HEK293T (cell line): ENCODE measurements around the gene SMPD3.

Experiments
- ELF4 ChIP-seq: fragments of 450-650 bp; IDR thresholded peaks from 2 replicates; pipeline ENCODE4 v1.6.1; 2017; ENCODE audit warnings: antibody characterized with exemption
- FOXK2 ChIP-seq: fragments of 450-650 bp; IDR thresholded peaks from 2 replicates; pipeline ENCODE4 v1.6.1; 2016; ENCODE audit warnings: mild to moderate bottlenecking
- FOXM1 ChIP-seq: fragments of 450-650 bp; IDR thresholded peaks from 2 replicates; pipeline ENCODE4 v1.6.1; 2017; ENCODE audit warnings: mild to moderate bottlenecking, borderline replicate concordance
- L3MBTL2 ChIP-seq: fragments of 450-650 bp; conservative IDR thresholded peaks from 2 replicates; pipeline ENCODE4 v1.6.1; 2016; ENCODE audit warnings: mild to moderate bottlenecking
- NFRKB ChIP-seq: fragments of 450-650 bp; IDR thresholded peaks from 2 replicates; pipeline ENCODE4 v1.6.1; 2016; ENCODE audit warnings: mild to moderate bottlenecking, moderate library complexity
- SP1 ChIP-seq: fragments of 450-650 bp; IDR thresholded peaks from 2 replicates; pipeline ENCODE4 v1.6.1; 2017
- SUZ12 ChIP-seq: fragments of 450-650 bp; IDR thresholded peaks from 2 replicates; pipeline ENCODE4 v1.6.1; 2016; ENCODE audit warnings: mild to moderate bottlenecking
- TARDBP ChIP-seq: fragments of 450-650 bp; IDR thresholded peaks from 2 replicates; pipeline ENCODE4 v1.6.1; 2016

DNA sequence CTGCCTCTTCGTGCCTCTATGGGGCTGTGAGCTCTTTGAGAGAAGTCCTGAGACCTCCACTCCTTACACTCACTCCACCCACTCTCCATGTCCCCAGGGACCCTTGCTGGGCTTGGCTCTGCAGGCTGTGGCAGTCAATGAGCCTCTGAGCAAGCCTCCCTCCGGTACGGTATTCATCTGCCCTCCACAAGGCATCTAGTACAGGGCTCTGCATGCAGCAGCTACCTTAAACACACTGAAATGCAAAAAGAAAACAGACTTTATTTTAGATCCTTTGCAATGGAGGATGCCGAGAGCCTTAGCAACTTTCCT, 38.9 kb upstream of the SMPD3 start:
- no peak for TF ChIP-seq FOXK2
- TF ChIP-seq TARDBP = no peak
- TF ChIP-seq ELF4 = no peak
- no peak for TF ChIP-seq L3MBTL2
- no peak for TF ChIP-seq FOXM1
- TF ChIP-seq SP1 = no peak
- no peak for TF ChIP-seq SUZ12
- TF ChIP-seq NFRKB = no peak
